Fibroblast of lung (primary cell): ENCODE measurements around the gene PCDHA11. TPM values are rescaled to one million over a fixed set of nuclear protein-coding genes. Genes with fewer than 3 reads are reported as not detected.
"Not testable (repeated sequence)": the region's sequence is repeated elsewhere in the genome, so short reads cannot be mapped to it uniquely, and the experiment has no call there.

Experiments used
- DNase-seq, 2 donors: peaks; one replicate each; pipeline versions ENCODE4 v3.0.0 to v3.0.0-alpha.2; 2010; ENCODE audit warnings: low read depth in 2 of 2
- H2AFZ ChIP-seq: 2 replicates; pipeline ENCODE4 v1.5.1; 2012; ENCODE audit warnings: low read length, control low read depth, inconsistent platforms
- H3K27ac ChIP-seq: 2 replicates; pipeline ENCODE4 v1.5.1; 2011; ENCODE audit warnings: low read length, control low read depth; ENCODE audit not compliant: insufficient read depth
- H3K27me3 ChIP-seq: 2 replicates; pipeline ENCODE4 v1.5.1; 2011; ENCODE audit warnings: mild to moderate bottlenecking, low read length; ENCODE audit not compliant: control insufficient read depth, insufficient read depth
- H3K36me3 ChIP-seq: 2 replicates; pipeline ENCODE4 v1.5.1; 2011; ENCODE audit warnings: low read length; ENCODE audit not compliant: control insufficient read depth, insufficient read depth
- H3K4me1 ChIP-seq: 2 replicates; pipeline ENCODE4 v1.5.1; 2011; ENCODE audit warnings: low read length; ENCODE audit not compliant: control insufficient read depth, insufficient read depth; ENCODE audit errors: extremely low read depth
- H3K4me2 ChIP-seq: 2 replicates; pipeline ENCODE4 v1.5.1; 2011; ENCODE audit warnings: low read length, control low read depth; ENCODE audit not compliant: insufficient read depth; ENCODE audit errors: extremely low read depth
- H3K4me3 ChIP-seq, 4 experiments: fragments of 200-600 bp in 1 of 4; sonication (generic) in 1 of 4; replicated peaks in 1 of 4; 2 replicates each; pipeline ENCODE4 v1.5.1; 2011 to 2016; ENCODE audit warnings: low read length in 4 of 4, low read depth in 3 of 4, mild to moderate bottlenecking in 3 of 4, control low read depth in 2 of 4, inconsistent platforms in 1 of 4, mixed read lengths in 1 of 4; ENCODE audit not compliant: insufficient read depth in 1 of 4; ENCODE audit errors: control extremely low read depth in 1 of 4
- H3K79me2 ChIP-seq: 2 replicates; pipeline ENCODE4 v1.5.1; 2012; ENCODE audit warnings: mild to moderate bottlenecking, low read length, inconsistent platforms; ENCODE audit not compliant: control insufficient read depth, insufficient read depth
- H3K9ac ChIP-seq: 2 replicates; pipeline ENCODE4 v1.5.1; 2011; ENCODE audit warnings: mild to moderate bottlenecking, low read length, control low read depth; ENCODE audit not compliant: insufficient read depth
- H3K9me3 ChIP-seq: 2 replicates; pipeline ENCODE4 v1.5.1; 2012; ENCODE audit warnings: low read depth, low read length; ENCODE audit not compliant: control insufficient read depth, insufficient read depth
- H4K20me1 ChIP-seq: 2 replicates; pipeline ENCODE4 v1.5.1; 2011; ENCODE audit warnings: low read length; ENCODE audit not compliant: control insufficient read depth, insufficient read depth; ENCODE audit errors: extremely low read depth
- EZH2 ChIP-seq: IDR thresholded peaks from 2 replicates; pipeline ENCODE4 v1.5.1; 2012; ENCODE audit warnings: low read length, control low read depth, mild to moderate bottlenecking; ENCODE audit errors: missing control alignments
- polyA plus RNA-seq, 2 donors: library from polyadenylated mRNA; depleted of rRNA in 1 of 2; stranded (reverse) in 1 of 2; unstranded in 1 of 2; fragments of >200 nt; gene quantifications; 2 replicates each; pipeline ENCODE4 v1.2.1, GENCODE V29; 2011 to 2012; ENCODE audit warnings: missing spikeins in 1 of 2
- total RNA-seq: library from RNA; depleted of rRNA; stranded (reverse); fragments of >200 nt; gene quantifications from 2 replicates; pipeline ENCODE4 v1.2.1, GENCODE V29; 2014
- TF ChIP-seq, protein P1 (sequence below), 2 donors: IDR thresholded peaks in 1 of 2; conservative IDR thresholded peaks in 1 of 2; 1 replicate in 1 of 2; 2 replicates in 1 of 2; pipeline ENCODE4 v1.5.1; 2011 to 2012; ENCODE audit warnings: low read length in 2 of 2, control low read depth in 1 of 2, inconsistent platforms in 1 of 2, low read depth in 1 of 2, mild to moderate bottlenecking in 1 of 2

Gene PCDHA11
- total and polyA plus RNA-seq, 2 donors (not counting 1 experiment from before 2014, with no cell fraction given): 0.15 to 0.66 TPM

DNA sequence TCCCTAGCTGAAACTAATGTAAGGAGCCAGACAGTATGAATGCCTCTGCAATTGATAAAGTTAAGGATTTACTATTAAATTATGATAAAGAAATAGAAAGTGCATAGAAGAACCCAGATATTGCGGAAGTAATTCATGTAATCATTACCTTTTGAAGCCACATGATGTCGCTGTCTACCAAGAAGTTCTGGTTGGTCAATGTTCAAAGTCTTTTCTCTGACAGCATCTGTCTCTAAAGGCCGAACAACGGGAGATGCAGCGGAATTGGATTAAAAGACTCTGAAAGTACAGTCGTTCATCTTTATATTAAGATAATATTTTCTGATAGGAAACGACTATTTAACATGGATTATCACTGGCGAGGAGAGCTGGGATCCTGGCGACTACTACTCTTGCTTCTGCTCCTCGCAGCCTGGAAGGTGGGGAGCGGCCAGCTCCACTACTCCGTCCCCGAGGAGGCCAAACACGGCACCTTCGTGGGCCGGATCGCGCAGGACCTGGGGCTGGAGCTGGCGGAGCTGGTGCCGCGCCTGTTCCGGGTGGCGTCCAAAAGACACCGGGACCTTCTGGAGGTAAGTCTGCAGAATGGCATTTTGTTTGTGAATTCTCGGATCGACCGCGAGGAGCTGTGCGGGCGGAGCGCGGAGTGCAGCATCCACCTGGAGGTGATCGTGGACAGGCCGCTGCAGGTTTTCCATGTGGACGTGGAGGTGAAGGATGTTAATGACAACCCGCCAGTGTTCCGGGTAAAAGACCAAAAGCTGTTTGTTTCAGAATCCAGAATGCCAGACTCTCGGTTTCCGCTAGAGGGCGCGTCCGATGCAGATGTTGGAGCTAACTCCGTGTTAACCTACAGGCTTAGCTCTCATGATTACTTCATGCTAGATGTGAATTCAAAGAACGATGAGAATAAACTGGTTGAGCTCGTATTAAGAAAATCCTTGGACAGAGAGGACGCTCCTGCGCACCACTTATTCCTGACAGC lies 27.5 kb upstream of the PCDHA11 start, which contains the start of gene PCDHA8:
Gene PCDHA8, plus strand, starts transcription at position 210 of the 985 bp plus-strand sequence. Its CDS starts 135 bp downstream, at position 345.
- Histone ChIP-seq H3K4me3 (no peak within 1 kb of the TSS), H3K4me1 (no peaks in the 10 kb centered on the region), H3K36me3 (no peaks in the 10 kb centered on the region), H3K27ac (no peak within 1 kb of the TSS), H3K4me2 (no peak within 1 kb of the TSS), H3K79me2 (no peaks in the 10 kb centered on the region), H4K20me1 (no peaks in the 10 kb centered on the region), H2AFZ (no peak within 1 kb of the TSS), H3K9ac (no peak within 1 kb of the TSS), H3K9me3 (no peaks in the 10 kb centered on the region), H3K27me3 (no peaks in the 10 kb centered on the region)
- no peak for TF ChIP-seq EZH2
- TF ChIP-seq, protein P1, sequence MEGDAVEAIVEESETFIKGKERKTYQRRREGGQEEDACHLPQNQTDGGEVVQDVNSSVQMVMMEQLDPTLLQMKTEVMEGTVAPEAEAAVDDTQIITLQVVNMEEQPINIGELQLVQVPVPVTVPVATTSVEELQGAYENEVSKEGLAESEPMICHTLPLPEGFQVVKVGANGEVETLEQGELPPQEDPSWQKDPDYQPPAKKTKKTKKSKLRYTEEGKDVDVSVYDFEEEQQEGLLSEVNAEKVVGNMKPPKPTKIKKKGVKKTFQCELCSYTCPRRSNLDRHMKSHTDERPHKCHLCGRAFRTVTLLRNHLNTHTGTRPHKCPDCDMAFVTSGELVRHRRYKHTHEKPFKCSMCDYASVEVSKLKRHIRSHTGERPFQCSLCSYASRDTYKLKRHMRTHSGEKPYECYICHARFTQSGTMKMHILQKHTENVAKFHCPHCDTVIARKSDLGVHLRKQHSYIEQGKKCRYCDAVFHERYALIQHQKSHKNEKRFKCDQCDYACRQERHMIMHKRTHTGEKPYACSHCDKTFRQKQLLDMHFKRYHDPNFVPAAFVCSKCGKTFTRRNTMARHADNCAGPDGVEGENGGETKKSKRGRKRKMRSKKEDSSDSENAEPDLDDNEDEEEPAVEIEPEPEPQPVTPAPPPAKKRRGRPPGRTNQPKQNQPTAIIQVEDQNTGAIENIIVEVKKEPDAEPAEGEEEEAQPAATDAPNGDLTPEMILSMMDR (conservative IDR thresholded peaks at IDR 0.05 in 1 of 2, IDR thresholded peaks at IDR 0.05 in 1 of 2; ENCODE audit: low read depth in 1 of 2, low read length in 2 of 2): peak in 1 of 2 donors; percentile 10
- DNase-seq: no peak

DNA sequence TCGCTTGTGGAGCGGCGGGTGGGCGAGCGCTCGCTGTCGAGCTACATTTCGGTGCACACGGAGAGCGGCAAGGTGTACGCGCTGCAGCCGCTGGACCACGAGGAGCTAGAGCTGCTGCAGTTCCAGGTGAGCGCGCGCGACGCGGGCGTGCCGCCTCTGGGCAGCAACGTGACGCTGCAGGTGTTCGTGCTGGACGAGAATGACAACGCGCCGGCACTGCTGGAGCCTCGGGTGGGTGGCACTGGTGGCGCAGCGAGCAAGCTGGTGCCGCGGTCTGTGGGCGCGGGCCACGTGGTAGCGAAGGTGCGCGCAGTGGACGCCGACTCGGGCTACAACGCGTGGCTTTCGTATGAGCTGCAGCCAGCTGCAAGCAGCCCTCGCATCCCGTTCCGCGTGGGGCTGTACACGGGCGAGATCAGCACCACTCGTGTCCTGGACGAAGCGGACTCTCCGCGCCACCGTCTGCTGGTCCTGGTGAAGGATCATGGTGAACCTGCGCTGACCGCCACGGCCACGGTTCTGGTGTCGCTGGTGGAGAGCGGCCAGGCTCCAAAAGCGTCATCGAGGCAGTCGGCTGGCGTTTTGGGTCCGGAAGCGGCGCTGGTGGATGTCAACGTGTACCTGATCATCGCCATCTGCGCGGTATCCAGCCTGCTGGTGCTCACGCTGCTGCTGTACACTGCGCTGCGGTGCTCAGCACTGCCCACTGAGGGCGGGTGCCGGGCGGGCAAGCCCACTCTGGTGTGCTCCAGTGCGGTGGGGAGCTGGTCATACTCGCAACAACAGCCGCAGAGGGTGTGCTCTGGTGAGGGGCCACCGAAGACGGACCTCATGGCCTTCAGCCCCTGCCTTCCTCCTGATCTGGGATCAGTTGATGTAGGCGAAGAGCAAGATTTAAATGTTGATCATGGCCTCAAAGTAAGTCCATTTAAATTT lies 25.7 kb upstream of the PCDHA11 start:
- Histone ChIP-seq H3K27me3 (no peaks in the 10 kb centered on the region), H3K4me3 (no peak overlapping the region), H3K79me2 (no peaks in the 10 kb centered on the region), H3K27ac (no peak overlapping the region), H3K4me1 (no peaks in the 10 kb centered on the region), H3K9me3 (no peaks in the 10 kb centered on the region), H4K20me1 (no peaks in the 10 kb centered on the region), H3K4me2 (no peak overlapping the region), H3K9ac (no peak overlapping the region), H3K36me3 (no peaks in the 10 kb centered on the region), H2AFZ (no peak overlapping the region)
- TF ChIP-seq, protein P1 (conservative IDR thresholded peaks at IDR 0.05 in 1 of 2, IDR thresholded peaks at IDR 0.05 in 1 of 2; ENCODE audit: low read depth in 1 of 2, low read length in 2 of 2): no peak
- TF ChIP-seq EZH2: no peak
- no peak for DNase-seq

DNA sequence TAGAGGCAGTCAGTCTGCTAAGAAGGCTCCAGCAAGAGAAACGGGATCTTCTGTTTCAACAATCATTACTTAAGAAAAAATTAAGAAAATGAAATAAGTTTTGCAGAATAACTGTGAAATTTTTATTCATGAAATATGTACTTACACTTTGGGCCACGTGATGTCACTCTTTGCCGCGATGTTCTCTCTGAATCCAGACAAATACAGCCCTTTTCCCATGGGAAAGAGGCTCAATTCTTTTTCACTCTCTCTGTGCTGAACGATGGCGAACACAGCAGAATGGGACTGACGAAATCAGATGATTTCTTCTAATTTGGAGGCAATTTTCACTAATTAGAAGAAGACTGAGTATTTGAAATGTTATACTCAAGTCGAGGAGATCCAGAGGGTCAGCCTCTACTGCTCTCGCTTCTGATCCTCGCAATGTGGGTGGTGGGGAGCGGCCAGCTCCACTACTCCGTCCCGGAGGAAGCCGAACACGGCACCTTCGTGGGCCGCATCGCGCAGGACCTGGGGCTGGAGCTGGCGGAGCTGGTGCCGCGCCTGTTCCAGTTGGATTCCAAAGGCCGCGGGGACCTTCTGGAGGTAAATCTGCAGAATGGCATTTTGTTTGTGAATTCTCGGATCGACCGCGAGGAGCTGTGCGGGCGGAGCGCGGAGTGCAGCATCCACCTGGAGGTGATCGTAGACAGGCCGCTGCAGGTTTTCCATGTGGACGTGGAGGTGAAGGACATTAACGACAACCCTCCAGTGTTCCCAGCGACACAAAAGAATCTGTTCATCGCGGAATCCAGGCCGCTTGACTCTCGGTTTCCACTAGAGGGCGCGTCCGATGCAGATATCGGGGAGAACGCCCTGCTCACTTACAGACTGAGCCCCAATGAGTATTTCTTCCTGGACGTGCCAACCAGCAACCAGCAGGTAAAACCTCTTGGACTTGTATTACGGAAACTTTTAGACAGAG lies 20.3 kb upstream of the PCDHA11 start, which contains the start of gene PCDHA9:
Gene PCDHA9, plus strand, starts transcription at position 244 of the 964 bp plus-strand sequence. Its CDS starts 114 bp downstream, at position 358.
- not testable (repeated sequence) for H3K9ac ChIP-seq, H4K20me1 ChIP-seq, H3K4me3 ChIP-seq, H3K4me2 ChIP-seq, H3K79me2 ChIP-seq, H2AFZ ChIP-seq, H3K9me3 ChIP-seq, H3K4me1 ChIP-seq, H3K27me3 ChIP-seq, H3K36me3 ChIP-seq, H3K27ac ChIP-seq
- peak in 1 of 2 donors; percentile 9 for DNase-seq

DNA sequence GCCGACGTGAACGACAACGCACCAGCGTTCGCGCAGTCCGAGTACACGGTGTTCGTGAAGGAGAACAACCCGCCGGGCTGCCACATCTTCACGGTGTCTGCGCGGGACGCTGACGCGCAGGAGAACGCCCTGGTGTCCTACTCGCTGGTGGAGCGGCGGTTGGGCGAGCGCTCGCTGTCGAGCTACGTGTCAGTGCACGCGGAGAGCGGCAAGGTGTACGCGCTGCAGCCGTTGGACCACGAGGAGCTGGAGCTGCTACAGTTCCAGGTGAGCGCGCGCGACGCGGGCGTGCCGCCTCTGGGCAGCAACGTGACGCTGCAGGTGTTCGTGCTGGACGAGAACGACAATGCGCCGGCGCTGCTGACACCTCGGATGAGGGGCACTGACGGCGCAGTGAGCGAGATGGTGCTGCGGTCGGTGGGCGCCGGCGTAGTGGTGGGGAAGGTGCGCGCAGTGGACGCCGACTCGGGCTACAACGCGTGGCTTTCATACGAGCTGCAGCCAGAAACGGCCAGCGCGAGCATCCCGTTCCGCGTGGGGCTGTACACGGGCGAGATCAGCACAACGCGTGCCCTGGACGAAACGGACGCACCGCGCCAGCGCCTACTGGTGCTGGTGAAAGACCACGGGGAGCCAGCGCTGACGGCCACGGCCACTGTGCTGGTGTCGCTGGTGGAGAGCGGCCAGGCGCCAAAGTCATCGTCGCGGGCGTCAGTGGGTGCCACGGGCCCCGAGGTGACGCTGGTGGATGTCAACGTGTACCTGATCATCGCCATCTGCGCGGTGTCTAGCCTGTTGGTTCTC lies 18.7 kb upstream of the PCDHA11 start:
- H3K9ac ChIP-seq, H3K27me3 ChIP-seq, H2AFZ ChIP-seq, H3K79me2 ChIP-seq, H3K4me2 ChIP-seq, H3K4me3 ChIP-seq, DNase-seq, H4K20me1 ChIP-seq, H3K27ac ChIP-seq, H3K36me3 ChIP-seq, H3K9me3 ChIP-seq, H3K4me1 ChIP-seq: not testable (repeated sequence)
